H1 (cell line): Measurements from ENCODE around the gene HKDC1.

Source experiments
- CHD2 ChIP-seq: IDR thresholded peaks from 2 replicates; pipeline ENCODE4 v1.6.1; 2012; ENCODE audit warnings: low read length, improper control_type of control experiment
- POLR2A ChIP-seq, 2 experiments: IDR thresholded peaks; 1 replicate in 1 of 2; 2 replicates in 1 of 2; pipeline ENCODE4 v1.6.1; 2011; ENCODE audit warnings: low read depth in 2 of 2, low read length in 2 of 2, mild to moderate bottlenecking in 2 of 2; ENCODE audit errors: control extremely low read depth in 1 of 2
- RAD21 ChIP-seq, 2 experiments: IDR thresholded peaks in 1 of 2; conservative IDR thresholded peaks in 1 of 2; 2 replicates each; pipeline ENCODE4 v1.6.1; 2011; ENCODE audit warnings: low read depth in 2 of 2, low read length in 2 of 2, improper control_type of control experiment in 1 of 2, inconsistent platforms in 1 of 2, mild to moderate bottlenecking in 1 of 2, moderate library complexity in 1 of 2
- TF ChIP-seq, protein P1 (sequence below), 3 experiments: IDR thresholded peaks; 1 replicate in 2 of 3; 2 replicates in 1 of 3; pipeline versions ENCODE4 v1.5.1 to v1.6.1; 2011; ENCODE audit warnings: low read length in 3 of 3, mild to moderate bottlenecking in 3 of 3, inconsistent platforms in 2 of 3, low read depth in 1 of 3, moderate library complexity in 1 of 3; ENCODE audit not compliant: insufficient read depth in 1 of 3; ENCODE audit errors: control extremely low read depth in 1 of 3

GRCh38 chr10:69278446-69278963 is 58.4 kb downstream of the HKDC1 start, which contains the start of gene HK1:
- TF ChIP-seq, protein P1, sequence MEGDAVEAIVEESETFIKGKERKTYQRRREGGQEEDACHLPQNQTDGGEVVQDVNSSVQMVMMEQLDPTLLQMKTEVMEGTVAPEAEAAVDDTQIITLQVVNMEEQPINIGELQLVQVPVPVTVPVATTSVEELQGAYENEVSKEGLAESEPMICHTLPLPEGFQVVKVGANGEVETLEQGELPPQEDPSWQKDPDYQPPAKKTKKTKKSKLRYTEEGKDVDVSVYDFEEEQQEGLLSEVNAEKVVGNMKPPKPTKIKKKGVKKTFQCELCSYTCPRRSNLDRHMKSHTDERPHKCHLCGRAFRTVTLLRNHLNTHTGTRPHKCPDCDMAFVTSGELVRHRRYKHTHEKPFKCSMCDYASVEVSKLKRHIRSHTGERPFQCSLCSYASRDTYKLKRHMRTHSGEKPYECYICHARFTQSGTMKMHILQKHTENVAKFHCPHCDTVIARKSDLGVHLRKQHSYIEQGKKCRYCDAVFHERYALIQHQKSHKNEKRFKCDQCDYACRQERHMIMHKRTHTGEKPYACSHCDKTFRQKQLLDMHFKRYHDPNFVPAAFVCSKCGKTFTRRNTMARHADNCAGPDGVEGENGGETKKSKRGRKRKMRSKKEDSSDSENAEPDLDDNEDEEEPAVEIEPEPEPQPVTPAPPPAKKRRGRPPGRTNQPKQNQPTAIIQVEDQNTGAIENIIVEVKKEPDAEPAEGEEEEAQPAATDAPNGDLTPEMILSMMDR (IDR thresholded peaks at IDR 0.05; ENCODE audit: control extremely low read depth in 1 of 3, insufficient read depth in 1 of 3, low read depth in 1 of 3, low read length in 3 of 3), result no peak
- TF ChIP-seq RAD21 (IDR thresholded peaks at IDR 0.05 in 1 of 2, conservative IDR thresholded peaks at IDR 0.05 in 1 of 2; ENCODE audit: low read depth in 2 of 2, low read length in 2 of 2) (no peak), POLR2A (IDR thresholded peaks at IDR 0.05; ENCODE audit: control extremely low read depth in 1 of 2, low read depth in 2 of 2, low read length in 2 of 2) (no peak), CHD2 (no peak)
